ENCODE data around the gene WASF3. TPM values are rescaled to one million over a fixed set of nuclear protein-coding genes. Genes with fewer than 3 reads are reported as not detected.

WASF3 gene
- total RNA-seq, 1 donor from 2014 or later: 27.1 TPM

DNA sequence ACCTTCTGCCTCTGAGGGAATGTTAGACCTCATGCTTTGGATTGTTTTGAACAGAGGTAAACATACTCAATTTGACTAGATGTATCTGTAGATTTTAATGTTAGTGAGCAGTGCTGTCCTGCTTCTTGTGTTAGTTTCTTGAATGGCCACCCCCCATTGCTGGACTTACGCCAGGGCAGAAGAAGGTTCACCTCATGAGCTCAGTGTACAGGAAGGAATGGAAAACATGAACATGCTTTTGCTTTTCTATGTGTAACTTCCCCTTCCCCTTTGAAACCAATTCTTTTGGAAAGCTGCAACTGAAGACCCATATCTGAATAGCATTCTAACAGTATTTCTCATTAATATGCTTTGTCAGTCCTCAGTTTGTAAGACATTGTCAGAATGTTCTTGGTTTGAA is 32.3 kb downstream of the WASF3 start:
- DNase-seq (ENCODE audit: low spot score): no peak

DNA sequence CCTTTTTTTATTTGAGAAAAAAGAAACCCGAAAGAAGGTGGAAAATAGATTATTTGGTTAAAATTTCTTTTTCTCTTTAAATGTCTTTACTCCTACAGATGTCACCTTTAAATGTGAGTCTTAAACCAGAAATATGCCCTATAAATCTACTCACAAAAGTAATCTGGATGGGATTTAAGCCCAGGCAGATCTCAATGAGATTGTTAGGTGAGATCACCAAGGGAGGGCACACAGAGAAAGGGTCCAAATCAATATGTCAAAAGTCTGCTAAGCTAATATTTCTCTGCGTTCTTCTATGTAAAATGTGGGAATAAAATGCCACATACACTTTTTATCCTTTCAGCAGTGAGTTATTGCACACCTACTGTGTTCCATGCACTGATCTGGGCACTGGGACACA is 32.9 kb downstream of the WASF3 start:
- DNase-seq (ENCODE audit: low spot score): no peak

DNA sequence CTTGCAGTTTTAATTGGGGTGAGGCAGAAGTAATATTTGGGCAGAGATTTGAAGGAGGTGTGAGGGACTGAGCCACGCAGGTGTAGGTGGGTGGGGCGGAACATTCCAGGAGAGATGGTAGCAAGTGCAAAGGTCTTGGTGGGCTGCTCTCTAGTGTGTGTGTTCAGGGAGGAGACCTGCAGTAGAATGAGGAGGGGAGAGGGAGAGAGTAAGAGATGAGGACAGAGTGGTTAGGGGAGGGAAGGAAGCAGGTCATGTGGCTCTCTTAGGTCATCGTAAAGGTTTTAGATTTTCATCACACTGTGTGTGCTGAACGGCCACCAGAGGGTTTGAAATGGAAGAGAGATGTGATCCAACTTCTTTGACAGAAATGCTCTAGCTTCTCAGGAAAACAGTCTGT is 33.5 kb downstream of the WASF3 start:
- no peak for DNase-seq (ENCODE audit: low spot score)

- DNase-seq (ENCODE audit: low spot score): no peak
Observed at GRCh38 chr13:26591672-26592071, 34.2 kb downstream of the WASF3 start.

GRCh38 chr13:26593661-26594060 is 36.2 kb downstream of the WASF3 start:
- DNase-seq (ENCODE audit: low spot score): no peak

DNA sequence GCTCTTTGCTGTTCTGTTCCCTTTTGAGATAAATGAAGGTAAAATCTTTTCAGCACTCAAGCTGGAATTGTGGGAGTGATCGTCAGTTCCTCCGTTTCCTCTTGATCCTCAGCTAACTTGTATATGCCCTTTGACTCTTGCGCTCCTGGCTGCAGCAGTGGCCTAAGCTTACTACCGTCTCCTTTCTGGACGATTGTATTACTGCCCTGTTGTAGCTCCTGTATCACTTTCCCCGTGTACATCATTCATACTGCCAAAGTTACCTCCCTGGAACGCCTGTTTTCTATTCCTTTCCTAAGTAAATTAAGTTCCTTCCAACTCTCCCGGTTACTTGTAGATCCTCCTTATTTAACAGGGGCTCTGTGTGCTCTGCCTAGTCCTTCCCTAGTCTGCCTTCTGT is 36.9 kb downstream of the WASF3 start:
- no peak for DNase-seq (ENCODE audit: low spot score)

- DNase-seq (ENCODE audit: low spot score): no peak
Observed at GRCh38 chr13:26596458-26596857, 39.0 kb downstream of the WASF3 start.

- no peak for DNase-seq (ENCODE audit: low spot score)
Observed at GRCh38 chr13:26599403-26599802, 41.9 kb downstream of the WASF3 start.

GRCh38 chr13:26599860-26600259 is 42.4 kb downstream of the WASF3 start:
- no peak for DNase-seq (ENCODE audit: low spot score)

GRCh38 chr13:26600343-26600742 is 42.9 kb downstream of the WASF3 start:
- DNase-seq (ENCODE audit: low spot score): no peak

DNA sequence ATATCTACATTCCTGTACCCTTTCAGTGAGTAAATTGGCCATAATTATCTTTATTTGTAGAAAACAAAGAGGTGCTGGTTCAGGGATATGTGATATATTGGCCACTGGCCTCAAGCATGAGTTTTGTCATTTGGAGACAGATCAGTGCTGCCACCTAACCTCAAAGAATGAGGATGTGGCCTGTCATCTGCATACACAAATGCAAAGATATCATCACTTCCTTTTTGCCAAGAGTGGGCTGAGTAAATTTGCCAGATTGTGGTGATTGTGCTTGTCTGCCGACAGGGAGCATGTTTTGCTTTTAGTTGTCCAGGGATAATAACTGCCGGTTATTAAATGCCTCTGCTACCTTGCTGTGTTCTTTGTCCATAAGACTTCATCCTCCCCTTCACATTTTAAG is 44.2 kb downstream of the WASF3 start:
- DNase-seq (ENCODE audit: low spot score): no peak

DNA sequence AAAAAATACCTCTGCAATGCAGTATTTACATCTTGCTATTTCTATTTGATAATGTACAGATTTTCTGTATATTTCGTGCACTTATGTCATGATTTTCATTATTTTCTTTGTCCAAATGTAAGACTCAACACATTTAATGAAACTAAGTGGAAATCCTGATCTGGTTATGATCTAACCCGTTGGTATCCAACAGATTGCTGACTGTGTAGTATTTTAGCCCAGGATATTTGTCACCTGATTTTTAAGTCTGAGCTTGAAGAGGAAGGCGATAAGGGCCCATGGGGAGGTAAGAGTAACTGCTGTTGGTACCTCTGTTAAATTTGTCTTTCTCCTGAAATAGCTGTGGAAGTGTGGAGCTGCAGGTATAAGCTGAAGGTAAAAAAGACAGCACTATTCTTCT is 45.3 kb downstream of the WASF3 start:
- no peak for DNase-seq (ENCODE audit: low spot score)

- peak; percentile 49 for DNase-seq (ENCODE audit: low spot score)
Observed at GRCh38 chr13:26604784-26605545, 47.5 kb downstream of the WASF3 start.

GRCh38 chr13:26605845-26606244 is 48.4 kb downstream of the WASF3 start:
- no peak for DNase-seq (ENCODE audit: low spot score)

GRCh38 chr13:26606631-26607030 is 49.1 kb downstream of the WASF3 start:
- DNase-seq (ENCODE audit: low spot score): no peak

DNA sequence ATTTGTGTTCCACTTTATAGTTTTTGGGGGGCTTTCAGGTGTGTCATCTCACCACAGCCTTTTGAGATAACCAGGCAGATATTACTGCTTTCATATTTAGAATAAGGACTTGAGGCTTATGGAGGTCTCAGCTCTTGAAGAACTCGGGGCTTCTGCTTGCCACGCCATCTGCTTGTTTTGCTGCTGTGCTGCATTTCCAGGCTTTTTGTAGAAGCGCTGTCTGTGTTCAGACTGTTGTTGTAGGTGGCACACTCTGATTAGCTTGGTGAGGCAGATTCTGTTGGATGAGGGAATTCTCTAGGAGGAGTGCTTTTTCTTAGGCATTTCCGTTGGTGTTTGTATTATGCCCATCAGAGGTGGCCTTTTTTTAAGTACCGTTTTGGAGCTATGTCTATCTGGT is 57.2 kb downstream of the WASF3 start:
- DNase-seq (ENCODE audit: low spot score): no peak

DNA sequence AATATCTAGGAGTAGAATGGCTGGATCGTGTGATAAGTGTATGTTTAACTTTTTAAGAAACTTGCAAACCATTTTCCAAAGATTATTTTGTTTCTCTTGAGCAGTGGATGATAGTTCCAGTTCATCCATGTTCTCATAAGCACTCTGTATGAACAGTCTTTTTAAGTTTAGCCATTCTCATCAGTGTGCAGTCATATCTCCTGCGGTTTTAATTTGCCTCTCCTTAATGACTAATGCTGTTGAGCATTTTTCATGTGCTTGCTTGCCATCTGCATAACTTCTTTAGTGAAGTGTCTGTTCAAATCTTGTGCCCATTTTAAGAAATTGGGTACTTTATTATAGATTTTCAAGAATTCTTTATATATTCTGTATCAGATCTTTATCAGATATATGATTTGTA is 58.6 kb downstream of the WASF3 start:
- DNase-seq (ENCODE audit: low spot score): no peak

- DNase-seq (ENCODE audit: low spot score): no peak
Observed at GRCh38 chr13:26618726-26619125, 61.2 kb downstream of the WASF3 start.

- no peak for DNase-seq (ENCODE audit: low spot score)
Observed at GRCh38 chr13:26619358-26619757, 61.9 kb downstream of the WASF3 start.

DNA sequence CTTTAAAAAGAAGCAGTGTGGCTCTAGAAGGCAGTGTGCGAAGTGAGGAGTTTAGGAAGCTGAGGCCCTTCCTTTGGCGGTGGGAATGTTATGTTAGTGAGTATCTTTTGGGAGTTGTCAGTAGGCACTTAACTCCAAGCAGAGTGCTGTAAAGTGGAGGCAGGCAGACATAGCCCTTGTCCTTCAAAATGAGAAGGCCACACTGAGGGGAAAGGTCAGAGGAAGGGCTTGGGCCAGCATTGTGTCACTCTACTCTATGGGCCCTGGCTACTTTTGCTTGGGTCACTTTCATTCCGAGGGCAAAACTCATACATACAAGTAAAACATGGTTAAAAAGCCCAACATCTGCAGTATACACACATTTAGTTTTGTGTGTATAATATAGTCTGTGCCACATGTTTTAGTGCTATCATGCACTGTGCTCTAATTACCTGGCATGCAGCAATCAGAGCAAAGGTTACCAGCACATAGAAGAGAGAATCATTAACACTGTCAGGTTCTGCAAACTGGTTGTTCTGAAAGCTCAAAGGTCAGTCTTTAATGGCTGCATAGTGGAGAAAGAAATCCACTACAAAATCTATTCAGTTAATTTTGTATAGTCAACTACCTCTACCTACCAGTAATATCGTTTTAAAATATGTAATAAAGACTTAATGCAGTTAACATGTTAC is 64.4 kb downstream of the WASF3 start:
- DNase-seq (ENCODE audit: low spot score): no peak

DNA sequence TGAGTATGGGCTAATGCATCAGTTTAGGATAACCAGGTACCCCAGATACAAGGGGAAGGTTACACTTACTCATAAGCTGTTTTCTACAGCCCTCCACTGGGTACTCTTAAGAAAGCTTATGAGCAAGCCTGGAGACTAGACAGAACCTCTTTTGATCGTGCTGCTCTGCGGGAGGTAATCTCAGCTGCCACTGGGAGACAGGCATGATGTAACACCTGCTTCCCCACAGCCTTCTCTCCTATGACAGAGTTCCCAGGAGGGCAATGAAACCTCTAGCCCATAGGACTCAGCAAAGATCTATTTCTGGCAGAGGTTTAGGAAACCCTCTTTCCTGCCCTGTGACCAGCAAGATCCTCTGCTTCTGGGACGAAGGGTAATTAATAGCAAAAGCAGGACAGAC is 65.6 kb downstream of the WASF3 start:
- DNase-seq (ENCODE audit: low spot score): no peak

GRCh38 chr13:26624572-26624971 is 67.1 kb downstream of the WASF3 start:
- no peak for DNase-seq (ENCODE audit: low spot score)

DNA sequence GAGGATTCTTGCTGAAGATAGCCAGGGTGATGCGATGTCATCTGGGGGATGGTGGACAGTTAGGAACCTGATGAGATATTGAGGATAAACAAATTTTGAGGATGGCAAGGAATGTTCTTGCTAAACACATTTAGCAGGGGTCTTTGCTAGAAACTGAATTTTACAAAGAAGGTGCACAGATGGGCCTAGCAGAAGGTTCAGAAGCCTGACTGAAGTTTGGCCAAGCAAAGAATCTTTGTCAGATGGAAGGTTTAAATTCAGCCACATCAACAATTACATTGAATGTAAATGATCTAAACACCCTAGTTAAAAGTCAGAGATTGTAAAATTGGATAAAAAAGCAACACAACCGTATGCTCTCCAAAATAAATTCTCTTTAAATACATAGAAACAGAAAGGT is 68.8 kb downstream of the WASF3 start:
- no peak for DNase-seq (ENCODE audit: low spot score)

- DNase-seq (ENCODE audit: low spot score): no peak
Observed at GRCh38 chr13:26628706-26629105, 71.2 kb downstream of the WASF3 start.

Data from ureter (tissue), 1 donor.